GM04504 (cell line): ENCODE results near the gene KRTAP25-1.

Experiments used
- DNase-seq: peaks from one replicate; pipeline ENCODE4 v3.0.0-alpha.2; 2012; ENCODE audit warnings: low read depth

Gene KRTAP25-1, protein sequence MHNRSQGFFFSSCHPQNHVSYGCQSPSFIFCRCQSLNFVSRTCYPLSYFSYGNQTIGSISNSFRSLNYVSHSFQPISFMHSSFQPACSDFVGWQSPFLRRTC

DNA sequence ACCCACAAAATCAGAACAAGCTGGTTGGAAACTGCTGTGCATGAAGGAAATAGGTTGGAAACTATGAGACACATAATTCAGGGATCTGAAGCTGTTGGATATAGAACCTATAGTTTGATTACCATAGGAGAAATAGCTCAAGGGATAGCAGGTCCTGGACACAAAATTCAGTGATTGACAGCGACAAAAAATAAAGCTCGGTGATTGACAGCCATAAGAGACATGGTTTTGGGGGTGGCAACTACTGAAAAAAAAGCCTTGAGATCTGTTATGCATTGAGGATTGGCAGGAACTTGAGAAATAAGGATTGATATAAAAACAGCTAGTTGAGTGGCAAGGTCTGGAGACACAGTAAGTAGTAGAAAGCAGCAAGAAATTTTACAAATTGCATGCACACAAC is at the start of gene KRTAP25-1:
Gene KRTAP25-1 (minus strand): TSS at position 300 of the 400 bp plus-strand sequence. CDS start 24 bp downstream, at position 276.
- no peak for DNase-seq

DNA sequence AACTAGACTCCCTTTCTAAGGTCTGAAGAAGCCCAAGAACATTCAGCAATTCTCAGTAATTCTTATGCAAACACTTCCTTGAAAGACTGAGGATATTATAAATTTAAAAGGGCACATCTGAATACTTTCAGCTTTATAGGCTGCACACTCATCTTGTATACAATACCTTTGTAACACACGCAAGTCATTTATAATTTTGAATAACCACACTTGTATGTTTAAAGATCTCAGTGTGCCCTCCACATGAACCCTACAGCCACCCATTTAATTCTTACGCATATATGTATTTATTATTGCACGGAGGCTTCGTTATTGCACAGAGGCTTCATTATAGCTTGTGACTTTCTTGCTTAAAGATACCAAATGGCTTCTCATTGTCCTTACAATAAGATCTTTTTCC is 49.4 kb upstream of the KRTAP25-1 start:
- no peak for DNase-seq

DNA sequence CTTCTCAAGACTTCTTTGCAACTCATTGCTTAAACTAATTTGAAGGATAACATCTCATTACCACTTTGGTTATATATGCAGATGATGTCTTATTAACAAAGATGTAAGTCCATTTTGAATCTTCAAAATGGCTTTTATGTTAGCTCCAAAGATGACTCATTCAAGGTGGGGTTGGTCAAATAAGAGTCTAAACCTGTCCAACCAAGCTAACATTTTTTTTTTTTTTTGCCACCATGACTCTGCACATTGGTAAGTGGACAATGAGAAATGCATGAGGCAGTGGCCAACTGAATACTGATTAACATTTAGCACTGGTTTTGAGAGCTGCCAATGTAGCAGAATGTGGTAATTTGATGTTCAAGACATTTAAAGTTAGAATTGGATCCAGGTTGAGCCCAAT is 48.5 kb upstream of the KRTAP25-1 start:
- DNase-seq, result no peak

DNA sequence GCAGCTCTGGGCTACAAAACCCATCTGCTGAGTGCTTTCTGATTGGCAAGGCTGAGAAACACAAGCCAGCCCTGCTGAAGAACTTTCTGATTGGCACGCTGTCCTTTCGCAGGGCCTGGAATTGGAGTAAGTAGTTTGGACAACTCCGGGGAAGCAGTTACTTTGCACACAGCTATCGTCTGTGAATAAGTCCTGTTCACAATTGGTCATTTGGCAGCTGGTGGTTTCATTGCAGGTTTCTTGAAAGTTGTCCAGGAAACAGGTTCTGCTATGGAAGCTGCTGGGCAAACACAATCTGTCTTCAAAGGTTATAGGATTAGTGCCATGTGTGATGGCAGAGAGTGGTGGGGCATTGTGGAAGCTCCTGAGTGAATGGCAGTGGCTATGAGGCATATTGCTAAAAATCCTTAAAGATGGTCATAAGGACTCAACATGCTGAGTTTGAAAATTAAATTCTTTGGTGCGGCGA is 48.0 kb upstream of the KRTAP25-1 start, which contains the start of gene KRTAP27-1:
Gene KRTAP27-1 (minus strand): TSS at position 419 of the 469 bp plus-strand sequence. CDS start 26 bp downstream, at position 393.
- DNase-seq, result no peak

DNA sequence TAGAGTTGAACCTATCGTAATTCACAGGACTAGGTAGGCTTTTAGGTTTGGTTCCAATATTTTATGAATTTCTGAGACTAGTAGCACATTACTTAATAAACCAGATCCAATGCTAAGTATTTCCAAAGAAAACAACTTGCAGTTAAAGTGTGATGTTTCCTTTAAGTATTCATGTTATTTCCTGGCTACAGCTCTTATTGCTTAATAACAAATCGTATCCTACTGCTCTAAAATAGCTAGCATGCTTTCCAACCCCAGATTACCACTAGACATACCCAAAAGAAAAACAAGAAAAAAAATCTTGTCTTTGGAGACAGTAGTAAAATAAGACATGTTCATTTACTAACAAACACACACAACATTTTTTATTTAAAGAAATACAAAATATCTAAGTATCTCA is 47.3 kb upstream of the KRTAP25-1 start:
- no peak for DNase-seq

DNA sequence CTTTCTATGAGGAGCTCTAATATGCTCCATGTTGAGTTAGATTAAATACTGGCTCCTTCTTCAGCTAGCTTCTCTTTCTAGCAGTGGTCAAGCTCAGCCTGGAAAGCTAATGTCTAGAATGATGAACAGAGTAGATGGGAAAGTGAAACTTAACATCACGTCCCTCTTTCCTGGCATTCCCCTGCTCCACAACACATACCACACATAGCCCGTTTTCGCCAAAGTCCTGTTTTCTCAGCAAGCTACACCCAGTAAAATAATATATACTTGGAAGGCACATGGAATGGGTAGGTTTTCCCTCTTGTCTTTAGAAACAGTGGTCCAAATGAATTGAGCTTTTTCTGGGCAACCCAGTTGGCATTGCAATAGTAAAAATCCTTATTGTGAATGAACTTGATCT is 44.4 kb upstream of the KRTAP25-1 start:
- no peak for DNase-seq

DNA sequence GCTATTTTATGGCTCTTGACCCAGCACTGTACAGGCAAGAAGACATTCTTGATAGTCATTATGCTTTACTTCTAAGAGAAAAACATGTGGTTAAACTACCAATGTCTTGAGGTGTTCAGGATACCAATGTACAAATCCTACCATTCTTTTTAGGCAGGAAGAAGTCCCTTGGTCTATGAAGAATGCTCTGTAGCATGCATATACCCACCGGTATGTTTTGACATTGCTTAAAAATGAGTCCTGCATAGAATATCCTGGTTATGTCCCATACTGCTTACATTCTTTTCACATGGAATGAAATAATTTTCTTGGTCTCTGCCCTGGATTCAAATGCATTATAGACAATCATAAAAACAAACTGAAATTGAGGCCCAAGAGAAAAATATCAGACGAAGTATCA is 43.4 kb upstream of the KRTAP25-1 start:
- DNase-seq, result no peak

DNA sequence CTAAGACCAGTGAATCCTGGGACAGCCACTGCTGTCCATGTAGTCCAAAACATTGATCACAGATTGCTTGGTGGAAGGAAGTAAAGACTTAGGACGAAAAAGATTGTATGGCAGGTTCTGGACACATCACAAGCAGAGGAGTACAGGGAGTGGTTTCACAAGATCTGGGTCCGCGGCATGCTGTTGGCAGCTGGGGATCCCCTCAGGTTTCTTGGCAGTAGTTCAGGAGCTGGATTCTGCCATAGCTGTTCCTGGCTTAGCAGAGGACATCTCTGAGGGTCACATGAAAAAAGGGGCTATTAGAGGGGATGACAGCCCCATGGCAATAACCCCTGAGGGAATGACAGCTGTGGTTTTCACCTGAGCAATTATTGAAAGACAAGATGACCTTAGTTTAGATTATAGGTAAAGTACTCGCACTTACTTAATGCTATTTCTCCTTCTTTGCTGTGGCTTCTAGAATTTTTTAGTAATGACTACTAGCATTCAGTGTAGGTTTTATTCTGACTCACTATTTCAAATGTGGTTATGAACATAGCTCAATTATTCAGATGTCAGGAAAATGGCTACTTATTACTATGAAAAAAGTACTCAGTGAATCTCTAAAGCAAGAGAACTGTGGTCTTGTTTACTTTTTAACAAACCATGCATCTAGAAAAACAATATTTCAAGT is 40.0 kb upstream of the KRTAP25-1 start:
- DNase-seq, result no peak

DNA sequence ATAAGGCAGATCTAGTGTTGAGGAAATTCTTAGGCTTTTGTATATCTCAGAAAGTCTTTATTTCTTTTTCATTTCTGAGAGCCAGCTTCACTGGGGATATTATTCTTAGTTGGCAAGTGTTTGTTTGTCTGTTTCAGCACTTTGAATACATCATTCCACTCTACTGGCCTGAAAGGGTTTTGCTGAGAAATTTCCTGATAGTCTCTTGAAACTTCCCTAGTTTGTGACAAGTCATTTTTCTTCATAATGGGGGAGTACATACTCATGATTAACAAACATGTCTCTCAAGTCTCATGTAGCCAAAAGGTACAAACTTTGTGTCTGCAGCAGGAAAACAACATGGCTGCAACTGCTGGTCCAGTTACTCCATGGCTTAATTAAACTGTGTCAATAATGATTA is 37.1 kb upstream of the KRTAP25-1 start:
- no peak for DNase-seq

DNA sequence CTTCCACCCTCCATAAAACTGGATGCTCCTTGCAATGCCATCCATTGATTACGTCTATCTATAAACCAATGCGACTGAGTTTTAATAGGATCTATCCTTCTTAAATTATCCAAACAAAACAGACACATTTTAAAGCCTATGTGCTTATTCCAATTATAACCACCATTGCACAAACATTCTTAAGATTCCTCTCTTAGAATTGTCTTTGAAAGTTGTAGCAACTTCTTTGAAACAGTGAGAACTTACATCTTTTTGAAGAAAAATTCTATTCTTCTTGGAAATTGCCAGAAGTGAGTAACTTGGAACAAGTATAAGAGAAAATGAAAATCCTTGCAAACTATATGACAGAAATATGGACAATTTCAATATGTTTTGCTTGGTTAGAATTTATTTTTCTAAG is 30.9 kb upstream of the KRTAP25-1 start, which contains the start of gene KRTAP26-1:
Gene KRTAP26-1 (minus strand): TSS at position 101 of the 400 bp plus-strand sequence. CDS start 280 bp downstream, outside the sequence.
- DNase-seq, result no peak

DNA sequence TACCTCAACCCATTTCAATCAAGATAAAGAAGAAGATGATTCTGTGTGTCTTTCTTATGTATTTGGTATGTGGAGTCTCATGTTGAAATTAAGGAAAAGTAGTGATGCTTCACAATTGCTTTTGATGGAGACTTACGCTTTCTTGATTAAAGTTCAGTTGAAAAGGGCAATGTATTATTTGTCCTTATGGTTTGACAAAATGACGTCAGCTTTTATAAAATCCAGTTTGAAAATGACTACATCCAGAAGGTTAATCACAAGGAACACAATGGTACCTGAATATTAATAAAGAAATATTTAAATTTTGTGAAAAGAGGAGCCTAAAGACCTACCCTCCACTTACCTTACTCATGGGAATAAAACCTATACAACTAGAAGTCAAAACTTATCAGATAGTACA is 26.4 kb upstream of the KRTAP25-1 start:
- no peak for DNase-seq

DNA sequence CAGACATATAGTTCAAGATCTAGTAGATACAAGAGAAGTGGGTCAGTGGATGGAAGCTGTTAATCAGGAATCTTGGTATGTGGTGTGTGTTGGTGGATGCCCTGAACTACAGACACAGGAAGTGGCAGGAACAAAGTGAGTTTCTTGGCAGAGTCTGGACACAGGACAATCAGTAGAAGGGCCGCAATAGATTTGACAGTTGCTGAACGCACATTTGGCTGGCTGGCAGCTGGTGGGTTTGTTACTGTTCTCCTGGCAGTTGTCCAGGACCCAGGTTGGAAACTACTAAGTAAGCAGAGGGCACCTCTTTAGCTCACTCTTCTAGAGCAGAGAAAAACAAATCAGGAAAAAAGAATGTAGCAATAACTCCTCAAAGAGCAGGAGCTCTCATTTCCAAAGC is 17.6 kb upstream of the KRTAP25-1 start:
- no peak for DNase-seq

DNA sequence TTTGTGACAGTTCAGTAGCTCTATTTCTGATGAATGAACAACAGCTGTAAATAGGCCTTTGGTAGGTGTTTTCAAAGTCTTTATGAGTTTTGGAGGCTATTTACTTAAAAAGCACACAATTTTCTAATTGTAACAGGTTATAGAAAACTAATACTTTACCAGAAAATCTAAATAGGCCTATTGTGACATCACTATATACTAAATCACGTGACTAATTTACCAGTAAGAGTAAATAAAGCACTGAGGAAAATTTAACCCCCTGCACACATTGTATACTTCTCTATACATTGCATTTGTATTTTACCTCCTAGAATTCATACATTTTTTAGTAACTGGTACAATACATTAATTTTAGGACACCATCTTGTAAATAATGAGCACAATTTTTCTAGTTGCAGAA is 15.8 kb upstream of the KRTAP25-1 start:
- DNase-seq, result no peak

DNA sequence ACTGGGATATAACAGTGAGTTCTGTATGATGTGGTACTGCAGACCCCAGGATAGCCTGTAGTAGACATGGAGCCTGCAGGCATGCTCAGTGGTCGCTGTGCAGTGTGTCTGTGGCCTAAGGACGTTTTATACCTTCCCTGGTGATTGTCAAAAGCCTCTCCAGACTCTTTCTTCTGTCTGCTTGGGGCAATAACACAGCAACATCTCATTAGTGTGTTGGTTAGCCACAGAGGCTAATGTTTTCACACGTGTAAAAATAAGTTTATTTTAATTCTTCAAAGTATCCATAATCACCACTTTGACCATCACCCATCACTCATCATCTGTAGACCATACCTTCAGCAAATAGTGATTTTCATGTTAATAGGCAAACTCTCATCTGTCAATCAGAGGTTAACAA is 6.5 kb downstream of the KRTAP25-1 start, which contains the start of gene KRTAP24-1:
Gene KRTAP24-1 (minus strand): TSS at position 101 of the 400 bp plus-strand sequence. CDS start 18 bp downstream, at position 83.
- DNase-seq, result no peak

DNA sequence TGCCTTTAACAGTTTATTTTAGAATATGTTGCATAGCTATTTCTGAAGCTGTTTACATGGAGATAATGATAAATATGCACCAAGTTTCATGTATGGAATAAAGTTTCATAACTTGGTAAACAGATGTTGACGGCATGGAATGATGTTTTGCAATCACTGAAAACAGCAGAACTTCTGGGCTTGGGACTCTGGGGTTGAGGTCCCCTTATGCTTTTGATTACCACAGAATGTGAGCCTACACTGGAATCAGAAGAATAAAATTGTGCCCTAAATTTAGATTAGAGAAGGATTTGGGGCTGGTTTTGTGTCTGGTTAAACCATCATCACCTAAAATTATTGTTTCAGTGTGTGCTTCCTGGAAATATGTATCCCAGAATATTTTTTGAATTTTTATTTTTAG is 17.7 kb downstream of the KRTAP25-1 start:
- no peak for DNase-seq

DNA sequence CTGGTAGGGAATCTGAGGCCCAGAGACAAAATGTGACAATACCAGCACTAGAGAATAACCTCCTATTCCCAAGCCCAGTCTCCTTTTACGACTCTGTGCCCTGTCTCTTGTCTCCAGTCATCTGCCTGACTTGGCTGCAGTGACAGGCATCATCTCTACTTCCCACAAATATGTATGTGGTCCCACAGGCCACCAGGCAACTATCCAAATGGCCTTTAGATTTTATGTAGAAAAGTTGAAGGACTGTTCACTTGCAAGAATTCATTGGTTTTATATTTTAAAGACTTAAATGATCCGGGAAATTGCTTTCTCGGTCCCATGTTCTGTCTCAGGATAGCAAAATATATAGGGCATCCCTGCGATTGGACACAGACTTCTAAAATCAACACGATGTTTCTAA is 18.2 kb downstream of the KRTAP25-1 start:
- no peak for DNase-seq

DNA sequence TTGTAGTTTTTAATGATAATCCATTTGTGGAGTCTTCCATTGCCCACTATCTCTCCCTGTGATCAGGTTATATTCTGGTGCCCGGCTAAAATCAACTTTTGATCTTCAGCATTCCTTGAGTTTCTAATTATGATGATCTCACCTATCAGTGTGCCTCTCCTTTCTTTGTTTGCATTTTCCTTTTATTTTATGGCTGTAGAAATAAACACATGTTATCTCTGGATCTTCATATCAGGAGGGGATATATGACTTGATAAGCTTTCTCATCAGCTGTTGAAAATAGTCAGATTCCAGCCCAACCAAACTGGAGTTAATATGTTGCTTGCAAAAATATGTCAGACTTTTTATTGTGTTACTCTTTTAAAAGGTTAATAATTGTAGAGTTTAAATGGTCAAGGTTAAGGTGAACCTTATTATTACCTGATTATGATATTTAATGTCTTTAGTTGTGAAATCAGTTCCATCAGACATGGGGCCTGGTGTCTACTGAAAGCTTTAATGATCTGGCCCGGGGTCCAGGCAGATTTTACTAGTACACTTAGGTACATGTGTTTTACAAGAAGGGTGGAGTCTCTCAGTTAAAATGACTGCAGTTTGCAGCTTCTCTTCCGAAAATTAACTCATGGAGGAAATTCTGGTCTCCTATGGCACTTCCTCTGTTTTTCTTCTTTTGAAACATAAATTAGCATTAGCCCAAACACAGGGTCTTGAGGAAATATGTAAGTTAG is 19.3 kb downstream of the KRTAP25-1 start:
- no peak for DNase-seq

DNA sequence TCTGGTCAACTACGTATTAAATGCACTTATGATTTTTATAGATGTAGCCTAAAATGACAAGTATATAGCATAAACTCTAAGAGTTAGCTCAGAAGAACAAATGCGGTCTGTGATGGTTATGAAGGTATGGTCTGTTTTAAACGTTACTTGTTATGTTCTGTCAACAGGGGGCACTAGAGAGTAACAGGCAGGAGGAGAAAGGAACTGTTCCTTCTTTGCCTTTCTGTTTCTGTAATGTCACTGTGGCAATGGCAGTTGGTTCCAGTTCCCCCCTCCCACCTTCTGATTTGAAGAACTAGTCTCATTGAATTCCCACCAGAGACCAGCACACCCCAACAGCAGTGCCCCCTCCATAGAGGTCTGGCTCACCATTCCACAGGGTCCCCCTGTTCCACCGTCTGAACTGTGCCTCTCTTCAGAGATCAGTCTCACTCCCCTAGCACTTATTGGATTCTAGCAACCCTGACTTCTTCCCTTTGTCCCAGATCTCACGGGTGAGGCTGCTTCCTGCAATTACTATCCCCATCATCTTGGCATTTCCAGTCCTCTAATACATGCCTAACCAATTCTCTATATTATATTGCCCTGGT is 20.6 kb downstream of the KRTAP25-1 start:
- DNase-seq, result no peak

DNA sequence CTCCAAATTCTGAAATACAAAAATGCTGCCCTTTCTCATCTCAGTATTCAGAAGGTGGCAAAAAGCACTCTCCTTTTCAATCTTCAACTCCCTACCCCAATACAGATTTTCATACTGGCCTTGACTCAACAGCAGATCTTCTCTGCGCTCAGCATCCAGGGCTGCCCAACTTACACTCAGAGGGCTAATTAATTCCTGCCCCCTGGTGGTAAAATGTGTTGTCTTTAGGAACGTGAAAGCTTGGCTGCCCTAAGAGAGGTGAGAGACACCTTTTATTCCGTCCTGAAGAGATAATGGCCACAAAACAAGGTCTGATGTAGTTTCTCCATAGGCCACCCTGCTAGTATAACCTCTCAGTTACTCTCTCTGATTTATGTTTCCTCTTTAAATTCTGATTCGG is 31.5 kb downstream of the KRTAP25-1 start:
- DNase-seq, result no peak

DNA sequence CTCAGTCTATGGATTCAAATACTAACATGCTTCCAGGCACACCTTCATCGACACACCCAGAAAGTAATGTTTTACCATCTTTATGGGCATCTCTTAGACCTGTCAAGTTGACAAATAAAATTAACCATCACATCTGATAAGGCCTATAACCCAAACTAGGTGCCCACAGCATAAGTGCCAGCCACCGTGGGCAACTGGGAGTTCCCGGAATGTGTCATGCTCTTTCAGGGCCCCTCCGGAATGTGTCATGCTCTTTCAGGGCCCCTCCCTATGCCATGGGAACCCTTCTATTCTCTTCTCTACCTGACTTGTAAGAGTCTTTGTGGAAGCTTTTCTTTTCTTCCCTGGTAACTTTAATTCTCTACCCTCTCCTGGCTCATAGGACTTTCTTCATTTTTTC is 33.2 kb downstream of the KRTAP25-1 start:
- no peak for DNase-seq

DNA sequence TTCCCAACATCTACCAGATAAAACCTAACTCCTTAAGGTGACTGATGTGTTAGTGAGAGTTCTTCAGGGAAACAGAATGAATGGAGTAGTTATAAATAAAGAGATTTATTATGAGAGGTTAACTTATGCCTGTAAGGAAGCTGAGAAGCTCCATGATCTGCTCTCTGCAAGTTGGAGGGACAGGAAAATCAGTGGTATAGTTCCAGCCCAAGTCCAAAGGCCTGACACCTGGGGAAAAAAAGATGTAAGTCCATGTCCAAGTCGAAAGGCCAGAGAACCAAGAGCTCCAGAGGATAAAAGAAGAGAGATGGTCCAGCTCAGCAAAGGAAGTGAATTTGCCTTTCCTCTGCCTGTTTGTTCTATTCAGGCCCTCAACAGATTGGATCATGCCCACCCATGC is 33.6 kb downstream of the KRTAP25-1 start:
- no peak for DNase-seq

DNA sequence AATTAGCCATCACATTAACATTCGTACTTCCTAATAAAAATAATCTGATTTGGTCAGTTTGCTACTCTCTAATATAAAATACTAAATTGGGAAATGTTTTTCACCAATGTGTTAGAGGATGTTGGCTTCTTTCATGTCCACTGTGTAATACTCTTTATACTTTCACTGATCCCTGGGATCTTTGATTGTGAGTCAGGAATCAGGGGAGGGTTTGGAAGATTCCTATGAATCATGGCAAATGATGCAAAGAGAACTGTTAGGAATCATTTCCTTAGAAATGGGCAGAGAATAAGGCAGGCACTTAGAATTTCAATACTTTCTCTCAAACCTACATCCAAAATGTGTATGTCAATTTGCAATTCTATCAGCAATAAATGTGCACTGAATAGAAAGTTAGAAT is 37.5 kb downstream of the KRTAP25-1 start:
- DNase-seq, result no peak

DNA sequence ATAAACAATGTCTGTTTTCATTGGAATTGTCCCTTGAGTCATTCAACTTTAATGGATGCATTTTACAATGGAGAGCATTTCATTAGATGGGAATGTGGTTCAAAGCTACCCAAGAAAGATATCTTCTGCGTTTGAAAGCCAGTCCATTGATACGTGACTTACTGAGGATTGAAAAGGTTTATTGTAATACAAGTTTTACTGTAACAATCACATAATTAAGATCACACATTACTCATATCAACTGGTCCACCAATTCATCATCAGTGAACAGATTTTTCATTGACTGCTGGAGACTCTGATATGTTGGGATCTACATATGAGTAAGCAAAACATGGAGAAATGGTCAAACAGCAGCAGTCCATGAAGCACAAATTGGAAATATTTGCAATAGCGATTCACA is 39.4 kb downstream of the KRTAP25-1 start:
- DNase-seq, result no peak
